Measurements from ENCODE around the gene CNOT4.

Gene CNOT4

DNA sequence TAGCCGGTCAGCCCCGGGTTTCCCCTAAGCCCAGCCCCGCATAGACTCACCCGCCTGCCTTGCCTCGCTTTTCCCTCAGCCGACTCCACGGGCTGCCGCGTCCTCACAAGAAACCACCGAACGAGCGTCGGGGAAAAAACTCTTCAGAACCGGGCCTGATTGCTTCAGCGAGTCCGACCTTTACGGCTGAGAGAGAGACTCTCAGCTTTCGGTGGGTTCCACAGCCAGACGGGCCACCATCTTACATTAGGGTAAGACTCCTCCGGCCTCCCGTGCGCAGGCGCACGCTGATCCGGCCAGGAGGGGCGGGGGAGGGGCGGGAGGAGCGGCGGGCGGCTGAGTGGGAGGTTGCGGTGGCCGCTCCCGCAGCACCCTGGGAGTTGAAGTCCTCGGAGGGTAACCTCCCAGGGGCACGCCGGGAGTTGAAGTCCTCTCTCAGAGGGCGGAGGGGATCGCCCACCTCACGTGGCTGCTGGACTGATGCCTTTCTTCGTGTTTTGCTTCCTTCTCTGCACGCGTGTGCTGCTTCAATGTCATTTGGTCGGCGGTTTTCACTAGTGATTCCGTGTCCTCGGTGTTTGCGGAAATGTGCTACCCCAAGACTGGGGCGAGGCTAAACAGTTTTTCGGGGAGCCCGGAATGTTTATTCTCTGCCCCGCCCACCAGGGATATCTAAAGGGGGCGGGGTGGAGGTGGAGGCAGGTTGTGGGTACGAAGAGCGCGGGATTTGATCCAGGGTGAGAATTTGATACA is at the start of gene CNOT4:
Gene CNOT4 (minus strand): TSS at position 264 of the 753 bp plus-strand sequence. CDS start 71,771 bp downstream, outside the sequence.
- DNase-seq (ENCODE audit: low spot score), result peak; percentile 97

DNA sequence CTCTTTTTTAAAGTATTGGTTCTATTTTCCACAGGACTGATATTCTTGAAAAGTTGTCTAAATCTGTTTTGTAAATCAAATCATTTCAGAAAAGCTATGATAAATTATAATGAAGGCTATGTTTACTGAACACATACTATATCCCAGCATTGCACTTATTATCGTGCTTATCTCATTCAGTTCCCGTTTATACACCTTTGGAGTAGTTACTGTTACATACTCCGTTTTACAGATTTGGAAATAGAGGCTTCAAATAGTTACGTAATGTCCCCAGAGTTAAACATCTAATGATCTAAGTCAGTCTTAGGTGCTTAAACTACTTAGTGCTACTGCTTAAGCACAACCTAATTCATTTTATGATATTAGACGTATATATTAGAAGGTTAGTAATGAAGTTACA is 49.0 kb upstream of the CNOT4 start:
- DNase-seq (ENCODE audit: low spot score), result no peak

- DNase-seq (ENCODE audit: low spot score), result peak; percentile 74
These were observed 48.5 kb upstream of the CNOT4 start for GRCh38 chr7:135558337-135558767.

DNA sequence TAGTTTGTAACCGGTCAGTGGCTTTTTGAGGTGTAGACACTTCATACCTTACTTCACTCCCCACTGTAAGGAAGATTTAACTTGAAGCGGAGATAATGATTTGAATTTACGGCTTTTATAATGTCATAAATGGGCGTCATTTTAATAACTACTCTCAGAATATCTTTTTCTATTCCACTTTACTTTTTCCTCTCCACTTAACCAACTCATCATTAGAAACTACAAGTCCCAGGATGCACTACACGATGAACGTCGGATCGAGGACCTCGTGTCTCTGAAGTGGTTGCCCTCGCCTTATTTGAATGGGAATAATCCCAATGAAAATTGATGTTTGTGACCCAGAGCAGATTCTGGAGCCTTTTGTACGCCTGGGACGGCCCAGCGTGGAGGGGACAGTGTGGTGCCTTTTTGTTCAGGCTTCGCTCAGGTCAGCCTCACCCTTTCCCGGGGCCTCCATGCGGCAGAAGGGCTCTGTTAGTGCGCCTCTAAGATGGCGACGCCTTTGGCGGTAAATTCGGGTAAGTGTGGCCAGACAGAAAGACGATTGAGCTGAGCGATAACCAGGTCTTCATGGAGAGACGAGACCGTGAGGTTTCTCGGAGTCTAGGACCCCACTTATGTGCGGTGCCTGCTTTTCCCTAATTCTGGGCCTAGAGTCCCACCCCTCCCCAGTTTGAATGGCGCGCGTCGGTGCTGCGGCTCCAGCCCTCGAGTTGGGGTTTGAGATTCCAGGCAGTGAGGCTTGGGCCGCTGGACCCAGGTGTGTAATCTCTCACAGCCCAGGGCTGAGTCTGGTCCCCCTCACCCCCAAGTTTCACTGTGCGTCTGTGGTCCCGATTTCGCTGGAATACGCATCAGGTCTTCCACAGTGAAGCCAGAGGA is 47.8 kb upstream of the CNOT4 start, which contains the start of gene NUP205:
Gene NUP205 (plus strand): TSS at position 463 of the 882 bp plus-strand sequence. CDS start 28 bp downstream, at position 491.
- DNase-seq (ENCODE audit: low spot score), result peak; percentile 77

GRCh38 chr7:135553346-135553745 is 43.4 kb upstream of the CNOT4 start:
- no peak for DNase-seq (ENCODE audit: low spot score)

GRCh38 chr7:135552148-135552547 is 42.2 kb upstream of the CNOT4 start:
- DNase-seq (ENCODE audit: low spot score), result no peak

DNA sequence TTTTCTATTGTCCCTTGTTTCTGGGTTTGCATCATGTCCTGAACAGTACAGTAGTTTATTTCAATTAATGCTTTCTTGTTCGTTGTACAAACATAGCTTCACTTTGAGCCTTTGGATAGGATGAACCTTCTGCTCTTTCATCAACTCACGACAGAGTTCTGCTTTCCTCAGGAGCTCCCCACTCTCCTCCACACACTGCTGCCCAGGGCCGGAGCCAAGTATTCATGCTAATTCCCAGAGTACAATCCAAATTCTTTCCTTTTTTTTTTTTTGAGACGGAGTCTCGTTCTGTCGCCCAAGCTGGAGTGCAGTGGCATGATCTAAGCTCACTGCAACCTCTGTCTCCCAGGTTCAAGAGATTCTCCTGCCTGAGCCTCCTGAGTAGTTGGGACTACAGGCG is 40.3 kb upstream of the CNOT4 start:
- no peak for DNase-seq (ENCODE audit: low spot score)

DNA sequence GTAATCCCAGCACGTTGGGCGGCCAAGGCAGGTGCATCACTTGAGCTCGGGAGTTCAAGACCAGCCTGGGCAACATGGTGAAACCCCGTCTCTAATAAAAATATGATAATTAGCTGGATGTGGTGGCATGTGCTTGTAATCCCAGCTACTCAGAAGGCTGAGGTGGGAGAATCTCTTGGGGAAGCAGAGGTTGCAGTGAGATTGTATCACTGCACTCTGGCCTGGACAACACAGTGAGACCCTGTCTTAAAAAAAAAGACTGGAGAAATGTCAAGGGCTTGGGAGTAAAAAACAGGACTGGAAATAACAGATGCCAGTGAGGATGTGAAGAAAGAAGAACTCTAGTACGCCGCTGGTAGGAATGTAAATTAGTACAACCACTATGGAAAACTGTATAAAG is 31.1 kb upstream of the CNOT4 start:
- no peak for DNase-seq (ENCODE audit: low spot score)

DNA sequence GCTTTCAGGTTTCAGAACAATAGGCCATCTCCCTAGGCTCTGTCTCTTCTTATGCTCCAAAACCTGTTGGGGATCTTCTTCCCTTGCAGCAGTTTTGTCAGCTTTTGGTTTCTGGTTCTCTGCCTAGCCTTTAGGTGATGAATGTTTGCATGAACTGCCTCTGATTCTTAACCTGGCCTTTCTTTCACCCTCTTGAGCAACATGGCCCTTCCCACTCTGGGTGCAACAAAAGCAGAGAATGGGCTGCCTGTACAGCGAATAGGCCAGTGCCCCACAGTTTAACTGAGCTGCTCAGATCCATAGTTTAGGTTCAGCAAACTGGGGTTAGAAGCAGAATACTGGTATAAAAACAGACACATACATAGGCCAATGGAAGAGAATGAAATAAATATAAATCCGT is 29.7 kb upstream of the CNOT4 start:
- DNase-seq (ENCODE audit: low spot score), result no peak

DNA sequence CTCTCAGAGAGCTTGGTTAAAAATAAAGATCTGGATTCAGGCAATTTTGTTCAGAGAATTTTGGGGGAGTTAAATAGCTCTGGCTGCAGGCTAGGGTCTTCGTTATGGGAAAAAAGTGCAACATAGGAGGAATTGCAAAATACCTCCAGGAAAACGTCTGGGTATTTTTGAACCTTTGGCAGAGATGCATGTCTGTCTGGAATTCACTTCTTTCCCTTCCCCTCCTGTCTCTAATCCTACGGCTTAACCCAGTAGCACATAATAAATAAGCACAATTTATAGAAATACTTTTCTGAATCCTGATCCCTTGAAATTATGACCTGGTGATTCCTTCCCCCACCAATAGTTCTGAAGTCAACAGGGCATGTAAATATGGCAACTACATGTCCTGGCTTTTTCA is 28.5 kb upstream of the CNOT4 start:
- DNase-seq (ENCODE audit: low spot score), result no peak

- no peak for DNase-seq (ENCODE audit: low spot score)
These were observed 28.0 kb upstream of the CNOT4 start for GRCh38 chr7:135537905-135538304.

DNA sequence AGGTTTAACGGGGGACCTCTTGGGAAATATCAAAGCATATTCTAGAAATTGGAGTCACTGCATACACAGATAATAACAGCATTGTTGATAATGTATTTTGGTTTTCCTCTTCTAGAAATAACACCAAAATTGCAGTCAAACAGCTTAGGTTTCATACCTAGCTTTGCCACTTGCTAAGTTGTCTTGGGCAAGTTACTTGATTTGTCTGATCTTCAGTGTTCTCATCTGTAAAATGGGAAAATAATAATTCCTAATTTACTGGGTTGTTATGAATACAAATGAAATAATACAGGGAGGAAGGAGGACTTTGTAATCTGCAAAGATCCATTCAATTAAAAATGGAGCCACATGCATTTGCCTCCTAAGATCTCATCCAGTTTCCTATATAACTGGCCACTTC is 27.6 kb upstream of the CNOT4 start:
- DNase-seq (ENCODE audit: low spot score), result no peak

GRCh38 chr7:135536150-135536549 is 26.2 kb upstream of the CNOT4 start:
- no peak for DNase-seq (ENCODE audit: low spot score)

GRCh38 chr7:135527025-135527424 is 17.1 kb upstream of the CNOT4 start:
- DNase-seq (ENCODE audit: low spot score), result no peak

- DNase-seq (ENCODE audit: low spot score), result no peak
These were observed 15.5 kb upstream of the CNOT4 start for GRCh38 chr7:135525426-135525825.

- DNase-seq (ENCODE audit: low spot score), result no peak
These were observed 13.2 kb upstream of the CNOT4 start for GRCh38 chr7:135523146-135523545.

GRCh38 chr7:135522509-135522908 is 12.6 kb upstream of the CNOT4 start:
- DNase-seq (ENCODE audit: low spot score), result no peak

DNA sequence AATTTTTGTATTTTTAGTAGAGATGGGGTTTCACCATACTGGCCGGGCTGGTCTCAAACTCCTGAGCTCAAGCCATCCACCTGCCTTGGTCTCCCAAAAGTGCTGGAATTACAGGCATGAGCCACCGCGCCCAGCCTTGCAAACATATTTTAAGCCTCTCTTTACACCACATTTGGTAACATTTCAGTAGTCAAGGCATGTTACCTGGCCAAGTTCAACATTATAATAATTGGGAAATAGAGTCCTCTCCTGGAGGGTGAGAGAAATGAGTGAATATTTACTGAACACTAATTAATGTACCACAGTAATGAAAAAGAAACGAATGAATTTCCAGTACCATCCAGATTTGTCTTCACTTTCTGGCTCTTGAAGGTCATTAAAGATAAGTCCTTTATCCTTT is 10.0 kb upstream of the CNOT4 start:
- no peak for DNase-seq (ENCODE audit: low spot score)

DNA sequence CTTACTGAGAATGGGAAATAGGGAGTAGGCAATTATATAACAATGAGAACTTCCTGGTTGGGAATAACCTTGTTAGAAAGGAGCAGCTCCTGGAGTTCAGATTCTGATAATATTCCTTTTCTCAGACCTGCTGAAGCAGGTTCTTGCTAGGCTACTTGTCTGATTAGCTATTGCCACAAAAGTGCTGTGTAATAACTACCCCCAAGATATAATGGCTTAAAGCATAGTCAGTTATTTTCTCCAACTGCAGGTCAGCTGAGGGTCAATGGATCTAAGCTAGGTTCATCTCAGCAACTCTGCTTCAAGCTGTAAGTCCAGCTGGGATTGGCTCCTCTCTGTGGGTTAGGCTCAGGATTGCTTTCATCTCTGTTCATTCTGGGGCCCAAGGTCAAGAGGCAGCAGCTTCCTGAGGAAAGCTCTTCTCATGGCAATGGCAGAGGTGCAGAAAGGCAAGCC is 9.4 kb upstream of the CNOT4 start:
- DNase-seq (ENCODE audit: low spot score), result no peak

DNA sequence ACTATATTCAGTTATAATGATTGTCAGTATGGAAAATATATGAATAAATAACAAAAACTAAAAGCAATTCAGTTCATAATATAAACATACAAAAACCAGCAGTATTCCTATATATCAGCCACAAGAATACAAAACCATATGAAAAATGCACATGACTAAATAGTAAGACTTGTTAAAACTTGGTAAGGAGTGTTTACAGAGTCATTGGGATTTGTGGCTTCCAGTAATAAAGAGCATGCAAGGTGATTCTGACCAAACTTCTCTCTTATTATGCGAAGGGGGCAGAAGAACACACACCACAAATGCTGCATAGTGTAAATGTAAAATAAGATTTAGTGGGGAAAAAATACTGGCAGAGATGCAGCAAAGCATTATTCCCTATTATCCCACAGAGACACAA is 8.8 kb upstream of the CNOT4 start:
- no peak for DNase-seq (ENCODE audit: low spot score)

GRCh38 chr7:135517060-135517459 is 7.2 kb upstream of the CNOT4 start:
- DNase-seq (ENCODE audit: low spot score), result no peak

DNA sequence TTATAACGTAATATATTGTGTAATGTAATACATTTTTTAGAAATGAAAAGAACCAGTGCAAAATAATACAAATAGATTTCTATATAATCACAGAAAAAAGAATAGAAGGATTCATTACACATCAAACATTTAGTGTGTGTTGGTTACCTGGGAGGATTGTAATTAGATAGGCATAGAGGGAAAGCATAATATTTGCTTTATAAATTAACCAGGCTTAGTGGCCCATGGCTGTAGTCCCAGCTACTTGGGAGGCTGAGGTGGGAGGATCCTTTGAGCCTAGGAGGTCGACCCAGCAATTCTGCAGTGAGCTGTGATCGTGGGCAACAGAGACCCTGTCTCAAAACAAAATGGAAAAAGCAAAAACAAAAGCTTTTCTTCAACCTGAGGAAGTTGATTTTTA is 5.0 kb upstream of the CNOT4 start:
- no peak for DNase-seq (ENCODE audit: low spot score)

All from CD4-positive, alpha-beta T cell treated with Interleukin-2 at 100 ng/mL for 4 hours (primary cell).